Measurements from ENCODE around the gene TUBB3. TPM values are rescaled to one million over a fixed set of nuclear protein-coding genes. Genes with fewer than 3 reads are reported as not detected.

TUBB3 gene
- total RNA-seq, 1 experiment from 2014 or later: 205 TPM

- Histone ChIP-seq H3K27ac (ENCODE audit: low read length) (no peak overlapping the region), H3K27me3 (ENCODE audit: control insufficient read depth, insufficient read depth, low read length) (no peaks in the 10 kb centered on the region), H3K4me3 (ENCODE audit: low read depth in 2 of 2, low read length in 2 of 2) (no peak overlapping the region), H3K4me1 (ENCODE audit: control insufficient read depth, insufficient read depth, low read length) (0 out of 2 replicates have a peak, but pooled peaks cover 4% of the 10 kb centered on the region), H3K36me3 (ENCODE audit: control insufficient read depth, insufficient read depth, low read length) (no peaks in the 10 kb centered on the region), H3K9me3 (ENCODE audit: control insufficient read depth, insufficient read depth, low read depth, low read length) (no peaks in the 10 kb centered on the region)
- no TSS peak for BruUV-seq (replicated peaks)
- TF ChIP-seq REST (IDR thresholded peaks at IDR 0.05; ENCODE audit: insufficient read depth in 1 of 2, low read depth in 2 of 2, low read length in 1 of 2): no peak
- no peak for TF ChIP-seq TCF7L2 (IDR thresholded peaks at IDR 0.05; ENCODE audit: low read depth, low read length)
- TF ChIP-seq POLR2AphosphoS5 (IDR thresholded peaks at IDR 0.05; ENCODE audit: low read depth, low read length): no peak
- no peak for TF ChIP-seq CTCF (IDR thresholded peaks at IDR 0.05)
- TF ChIP-seq SIN3A (IDR thresholded peaks at IDR 0.05; ENCODE audit: borderline replicate concordance, insufficient read depth, low read depth, low read length): no peak
- DNase-seq (ENCODE audit: low read depth, low spot score): no peak
- ChIA-PET CTCF (no interaction called here), POLR2A (no interaction called here)
- intact Hi-C loops (cut with micrococcal nuclease; ENCODE audit: unreplicated experiment): no loop called here
- in situ Hi-C loops (cut with HindIII; ENCODE audit: low pct_unique_long_range_greater_than_20kb, low sequenced_read_pairs): no loop called here
- no peak for ATAC-seq
Measured at GRCh38 chr16:89946515-89946914, 23.4 kb downstream of the TUBB3 start.

- Histone ChIP-seq H3K9me3 (ENCODE audit: control insufficient read depth, insufficient read depth, low read depth, low read length) (no peaks in the 10 kb centered on the region), H3K36me3 (ENCODE audit: control insufficient read depth, insufficient read depth, low read length) (no peaks in the 10 kb centered on the region), H3K27ac (ENCODE audit: low read length) (no peak overlapping the region), H3K4me3 (ENCODE audit: low read depth in 2 of 2, low read length in 2 of 2) (peak overlapping the region; percentile 48), H3K27me3 (ENCODE audit: control insufficient read depth, insufficient read depth, low read length) (no peaks in the 10 kb centered on the region), H3K4me1 (ENCODE audit: control insufficient read depth, insufficient read depth, low read length) (0 out of 2 replicates have a peak, but pooled peaks cover 4% of the 10 kb centered on the region)
- TF ChIP-seq SIN3A (IDR thresholded peaks at IDR 0.05; ENCODE audit: borderline replicate concordance, insufficient read depth, low read depth, low read length) (no peak), CTCF (IDR thresholded peaks at IDR 0.05) (no peak), POLR2AphosphoS5 (IDR thresholded peaks at IDR 0.05; ENCODE audit: low read depth, low read length) (no peak), REST (IDR thresholded peaks at IDR 0.05; ENCODE audit: insufficient read depth in 1 of 2, low read depth in 2 of 2, low read length in 1 of 2) (no peak), TCF7L2 (IDR thresholded peaks at IDR 0.05; ENCODE audit: low read depth, low read length) (no peak)
- DNase-seq (ENCODE audit: low read depth, low spot score): no peak
- CTCF ChIA-PET: no interaction called here
- ATAC-seq: no peak; the same call in 1 of the 2 replicates
- POLR2A ChIA-PET: no interaction called here
- BruUV-seq (replicated peaks): no TSS peak
- in situ Hi-C loops (cut with HindIII; ENCODE audit: low pct_unique_long_range_greater_than_20kb, low sequenced_read_pairs) (no loop called here), intact Hi-C loops (cut with micrococcal nuclease; ENCODE audit: unreplicated experiment) (no loop called here)
Measured at GRCh38 chr16:89949121-89949742, 26.1 kb downstream of the TUBB3 start.
